Fibroblast of skin of back (primary cell): ENCODE results near the gene SPIB.
"Not testable (repeated sequence)": the region's sequence is repeated elsewhere in the genome, so short reads cannot be mapped to it uniquely, and the experiment has no call there.

Experiments
- DNase-seq: peaks from one replicate; pipeline ENCODE4 v3.0.0-alpha.2; 2013

SPIB gene

GRCh38 chr19:50419580-50420035 is 870 bp downstream of the SPIB start:
- DNase-seq: no peak

DNA sequence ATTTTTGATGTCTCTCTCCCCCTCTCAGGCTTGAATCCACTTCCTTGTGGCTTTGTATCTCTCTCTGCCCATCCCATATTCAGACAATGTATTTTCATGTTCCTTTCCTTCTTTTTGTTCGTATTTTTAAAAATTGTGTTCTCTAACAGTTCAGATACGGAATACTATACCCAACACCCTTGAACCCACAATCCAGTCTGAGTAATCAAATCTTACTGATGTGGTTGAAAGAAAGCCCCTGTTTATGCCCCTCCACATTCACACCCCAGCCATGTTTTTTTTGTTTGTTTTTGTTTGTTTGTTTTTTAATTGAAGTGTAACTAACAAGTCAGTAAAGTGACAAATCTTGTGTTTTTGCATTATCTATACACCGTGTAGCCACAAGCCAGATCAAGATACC is 1.4 kb downstream of the SPIB start:
- DNase-seq: no peak

- no peak for DNase-seq
These were observed 2.1 kb downstream of the SPIB start for GRCh38 chr19:50420808-50421207.

DNA sequence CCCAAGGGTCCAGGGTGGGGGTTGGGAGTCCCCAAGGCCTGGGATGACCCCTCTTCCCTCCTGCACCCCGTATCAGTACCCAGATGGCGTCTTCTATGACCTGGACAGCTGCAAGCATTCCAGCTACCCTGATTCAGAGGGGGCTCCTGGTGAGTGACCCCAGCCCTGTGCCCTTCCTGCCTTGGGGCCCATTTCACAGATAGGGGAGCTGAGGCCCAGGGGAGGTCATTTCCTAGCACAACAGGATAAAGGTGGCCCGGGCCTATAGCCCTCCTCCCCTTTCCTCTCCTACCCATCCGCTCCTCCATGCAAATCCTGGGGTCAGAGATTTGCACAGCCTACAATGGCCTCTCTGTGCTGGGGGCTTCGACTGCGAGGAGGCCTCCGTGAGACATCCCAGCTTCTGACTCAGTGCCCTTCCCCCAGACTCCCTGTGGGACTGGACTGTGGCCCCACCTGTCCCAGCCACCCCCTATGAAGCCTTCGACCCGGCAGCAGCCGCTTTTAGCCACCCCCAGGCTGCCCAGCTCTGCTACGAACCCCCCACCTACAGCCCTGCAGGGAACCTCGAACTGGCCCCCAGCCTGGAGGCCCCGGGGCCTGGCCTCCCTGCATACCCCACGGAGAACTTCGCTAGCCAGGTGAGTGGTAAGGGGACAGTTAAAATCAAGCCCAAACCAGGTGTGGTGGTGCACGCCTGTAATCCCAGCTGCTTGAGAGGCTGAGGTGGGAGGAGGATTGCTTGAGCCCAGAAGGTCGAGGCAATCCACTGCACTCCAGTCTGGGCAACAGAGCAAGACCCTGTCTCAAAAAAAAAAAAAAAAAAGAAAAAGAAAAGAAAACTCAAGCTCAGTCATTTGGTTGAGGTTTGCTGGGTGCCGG is 3.9 kb downstream of the SPIB start:
- no peak for DNase-seq

GRCh38 chr19:50423279-50424113 is 4.8 kb downstream of the SPIB start:
- no peak for DNase-seq

- DNase-seq: no peak
These were observed 6.8 kb downstream of the SPIB start for GRCh38 chr19:50425581-50425980.

- no peak for DNase-seq
These were observed 8.7 kb downstream of the SPIB start for GRCh38 chr19:50427318-50427925.

DNA sequence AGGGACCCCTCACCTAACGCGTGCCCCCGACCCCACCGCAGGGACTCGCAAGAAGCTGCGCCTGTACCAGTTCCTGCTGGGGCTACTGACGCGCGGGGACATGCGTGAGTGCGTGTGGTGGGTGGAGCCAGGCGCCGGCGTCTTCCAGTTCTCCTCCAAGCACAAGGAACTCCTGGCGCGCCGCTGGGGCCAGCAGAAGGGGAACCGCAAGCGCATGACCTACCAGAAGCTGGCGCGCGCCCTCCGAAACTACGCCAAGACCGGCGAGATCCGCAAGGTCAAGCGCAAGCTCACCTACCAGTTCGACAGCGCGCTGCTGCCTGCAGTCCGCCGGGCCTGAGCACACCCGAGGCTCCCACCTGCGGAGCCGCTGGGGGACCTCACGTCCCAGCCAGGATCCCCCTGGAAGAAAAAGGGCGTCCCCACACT is 9.3 kb downstream of the SPIB start:
- peak; percentile 30 for DNase-seq

DNA sequence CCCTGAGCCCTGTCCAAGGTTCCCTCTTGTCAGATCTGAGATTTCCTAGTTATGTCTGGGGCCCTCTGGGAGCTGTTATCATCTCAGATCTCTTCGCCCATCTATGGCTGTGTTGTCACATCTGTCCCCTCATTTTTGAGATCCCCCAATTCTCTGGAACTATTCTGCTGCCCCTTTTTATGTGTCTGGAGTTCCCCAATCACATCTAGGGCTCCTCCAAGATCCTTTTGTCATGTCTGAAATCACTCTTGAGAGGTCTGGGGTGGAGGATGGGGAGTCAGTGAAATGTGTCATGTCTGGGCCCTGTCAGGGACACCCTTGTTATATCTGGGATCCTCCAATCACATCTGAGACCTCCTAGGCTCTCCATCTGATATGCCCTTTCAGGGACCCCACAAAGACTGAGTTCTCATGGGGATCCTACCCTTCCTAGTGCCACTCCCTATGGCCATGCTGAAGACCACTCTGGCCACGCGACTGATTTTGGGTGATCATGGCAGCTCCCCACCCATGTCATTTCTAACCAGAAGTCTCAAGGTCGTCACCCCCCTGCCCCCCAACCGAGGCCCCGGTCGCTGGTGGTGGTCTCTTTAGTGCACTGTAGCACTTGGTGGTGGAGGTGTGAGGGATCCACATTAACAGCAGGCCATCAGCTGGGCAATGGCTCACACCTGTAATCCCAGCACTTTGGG is 10.2 kb downstream of the SPIB start:
- DNase-seq: no peak

GRCh38 chr19:50430888-50431342 is 12.2 kb downstream of the SPIB start:
- DNase-seq: no peak

GRCh38 chr19:50431343-50432220 is 12.8 kb downstream of the SPIB start:
- DNase-seq: peak; percentile 60

- DNase-seq: no peak
These were observed 13.7 kb downstream of the SPIB start, which contains the start of gene MYBPC2 for GRCh38 chr19:50432221-50433028. MYBPC2 (plus strand) TSS chr19:50432892; CDS start chr19:50432954, 62 bp downstream.

- no peak for DNase-seq
These were observed 14.8 kb downstream of the SPIB start for GRCh38 chr19:50433201-50434180.

GRCh38 chr19:50434525-50434924 is 15.8 kb downstream of the SPIB start:
- no peak for DNase-seq

DNA sequence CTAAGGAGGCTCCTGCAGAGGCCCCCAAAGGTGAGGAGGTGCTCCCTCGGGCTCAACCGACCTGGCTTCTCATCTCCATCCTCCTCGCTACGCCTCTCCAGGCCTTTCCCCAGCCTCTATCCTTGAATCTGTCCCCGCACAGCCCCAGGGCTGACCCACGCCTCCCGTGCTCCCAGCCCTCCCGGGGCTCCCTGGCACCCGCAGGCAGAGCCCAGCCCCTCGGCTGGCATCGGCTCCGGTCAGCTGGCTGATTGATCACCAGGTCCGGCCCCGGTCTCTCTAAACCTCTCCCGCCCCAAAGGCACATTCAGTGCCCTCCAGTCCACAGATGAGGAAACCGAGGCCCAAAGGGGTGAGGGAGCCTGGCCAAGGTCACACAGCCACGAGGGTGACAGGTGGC is 16.5 kb downstream of the SPIB start:
- DNase-seq: no peak

GRCh38 chr19:50435627-50436026 is 16.9 kb downstream of the SPIB start:
- DNase-seq: no peak

DNA sequence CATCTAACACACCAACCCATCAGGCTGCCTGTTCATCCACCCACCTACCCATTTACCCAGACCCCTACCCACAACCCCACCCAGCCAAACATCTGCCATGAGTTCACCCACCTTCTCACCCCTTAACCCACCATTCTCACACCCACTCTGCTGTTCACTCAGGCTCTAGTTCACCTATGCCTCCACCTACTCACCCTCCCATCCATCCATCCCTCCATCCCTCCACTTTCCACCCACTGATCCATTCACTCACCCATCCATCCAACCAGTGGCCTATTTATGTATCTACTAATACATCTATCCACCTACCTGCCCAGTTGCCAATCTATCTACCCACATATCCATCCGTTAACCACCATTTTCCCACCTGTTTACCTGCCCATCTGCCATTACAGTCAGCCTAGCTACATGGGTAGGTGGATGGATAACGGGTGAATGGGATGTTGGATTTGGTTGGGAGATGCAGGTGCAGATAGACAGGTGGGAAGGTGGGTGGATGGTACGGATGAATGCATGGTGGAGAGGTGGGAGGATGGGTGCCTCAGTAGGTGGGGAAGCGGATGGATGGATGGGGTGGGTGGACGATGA is 19.2 kb downstream of the SPIB start:
- no peak for DNase-seq

DNA sequence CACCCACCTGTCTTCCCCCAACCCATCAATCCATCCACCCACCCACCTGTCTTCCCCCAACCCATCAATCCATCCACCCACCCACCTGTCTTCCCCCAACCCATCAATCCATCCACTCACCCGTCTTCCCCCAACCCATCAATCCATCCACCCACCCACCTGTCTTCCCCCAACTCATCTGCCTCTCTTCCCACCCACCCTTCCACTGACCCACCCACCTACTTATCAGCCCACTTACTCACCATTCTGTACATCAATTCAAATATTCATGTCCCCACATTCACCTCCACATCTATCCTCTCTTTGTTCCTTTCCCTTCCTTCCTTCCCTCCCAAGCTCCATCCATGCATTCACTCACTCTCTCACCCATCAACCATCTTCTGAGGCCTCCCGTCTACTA is 20.4 kb downstream of the SPIB start:
- DNase-seq: not testable (repeated sequence)

DNA sequence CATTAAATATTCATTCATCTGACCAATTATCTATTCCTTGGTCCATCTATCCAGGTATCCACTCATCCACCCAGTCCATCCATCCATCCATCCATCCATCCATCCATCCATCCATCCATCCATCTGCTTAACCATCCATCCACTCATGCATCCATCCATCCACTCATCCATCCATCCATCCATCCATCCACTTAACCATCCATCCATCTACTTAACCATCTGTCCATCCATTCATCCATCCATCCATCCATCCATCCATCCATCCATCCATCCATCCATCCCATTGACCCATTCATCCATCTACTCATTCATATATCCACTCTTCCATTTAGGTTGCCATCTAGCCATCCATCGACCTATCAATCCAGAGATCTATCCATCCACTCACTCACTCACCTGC is 25.3 kb downstream of the SPIB start:
- no peak for DNase-seq
